ENCODE data around the gene CCDC187. TPM values are rescaled to one million over a fixed set of nuclear protein-coding genes. Genes with fewer than 3 reads are reported as not detected.

The CCDC187 gene
- total and polyA plus RNA-seq, 2 of the 8 experiments (the other 6 are each of a cell fraction or from before 2014, with no cell fraction given) = 0.02 TPM; not detected in 1

GRCh38 chr9:136276716-136277115, 27.2 kb downstream of the CCDC187 start:
- Histone ChIP-seq H3K36me3 (ENCODE audit: control insufficient read depth in 2 of 4, insufficient read depth in 4 of 4, low read length in 3 of 4) (no peaks in the 10 kb centered on the region), H3K9ac (replicated peaks in 1 of 4; ENCODE audit: extremely low read depth in 1 of 4, low read depth in 3 of 4, low read length in 3 of 4) (no peak overlapping the region), H2BK20ac (ENCODE audit: low read length) (no peak overlapping the region), H2BK12ac (ENCODE audit: low read depth, low read length) (no peak overlapping the region), H3K27me3 (replicated peaks in 1 of 4; ENCODE audit: control insufficient read depth in 3 of 4, extremely low read depth in 1 of 4, insufficient read depth in 3 of 4, low read length in 3 of 4) (no peaks in the 10 kb centered on the region), H3K4me1 (replicated peaks in 1 of 4; ENCODE audit: control insufficient read depth in 3 of 4, insufficient read depth in 4 of 4, low read length in 3 of 4) (no peaks in the 10 kb centered on the region; a peak in 1 of 7 replicates), H3K18ac (ENCODE audit: extremely low read depth, low read length) (no peak overlapping the region), H2BK15ac (ENCODE audit: low read length) (no peak overlapping the region), H3K27ac (ENCODE audit: low read depth, low read length) (no peak overlapping the region), H4K20me1 (replicated peaks in 1 of 2; ENCODE audit: control insufficient read depth in 1 of 2, insufficient read depth in 2 of 2, low read length in 2 of 2) (no peaks in the 10 kb centered on the region), H3K4ac (replicated peaks; ENCODE audit: insufficient read length, low read depth, low read length) (no peak overlapping the region), H3K14ac (ENCODE audit: insufficient read length) (no peak overlapping the region), H2BK5ac (ENCODE audit: low read depth, low read length) (no peak overlapping the region), H4K91ac (replicated peaks; ENCODE audit: insufficient read length, low read length) (peak overlapping the region; percentile 42), H4K8ac (ENCODE audit: extremely low read depth, insufficient read depth, low read length) (no peak overlapping the region), H2AK5ac (ENCODE audit: low read depth, low read length) (no peak overlapping the region), H2AFZ (ENCODE audit: low read length) (no peak overlapping the region), H3K23ac (ENCODE audit: insufficient read length) (no peak overlapping the region), H3K9me3 (ENCODE audit: insufficient read depth in 2 of 2, low read depth in 1 of 2, low read length in 1 of 2) (no peaks in the 10 kb centered on the region), H3K4me3 (ENCODE audit: extremely low read depth in 1 of 4, insufficient read depth in 2 of 4, low read depth in 3 of 4, low read length in 4 of 4) (no peak overlapping the region), H3K23me2 (ENCODE audit: low read depth, low read length) (no peaks in the 10 kb centered on the region), H3K4me2 (ENCODE audit: insufficient read depth in 1 of 2, low read depth in 2 of 2, low read length in 2 of 2) (no peak overlapping the region), H3K79me2 (ENCODE audit: control insufficient read depth in 1 of 2, insufficient read depth in 2 of 2, low read length in 2 of 2) (no peaks in the 10 kb centered on the region), H3K79me1 (ENCODE audit: low read depth, low read length) (no peaks in the 10 kb centered on the region), H4K5ac (ENCODE audit: insufficient read length, low read depth, low read length) (no peak overlapping the region), H2BK120ac (replicated peaks; ENCODE audit: low read depth, low read length) (no peak overlapping the region), H3K56ac (replicated peaks; ENCODE audit: insufficient read length, low read depth, low read length) (no peak overlapping the region)
- 83% methylated on average over 11 of the region's 11 CpGs; no CpG with 5 or more reads in 1 of the 2 experiments for WGBS, 2 experiments (ENCODE audit: extremely low coverage in 1 of 2, insufficient coverage in 1 of 2, insufficient read length in 1 of 2, insufficient replicate concordance in 2 of 2, low coverage in 1 of 2, low lambda C conversion rate in 2 of 2, missing lambda C conversion rate in 1 of 2)
- DNase-seq (ENCODE audit: low read depth in 1 of 2, low spot score in 2 of 2) (no peak), FAIRE-seq (no peak)
- CTCF ChIA-PET (ENCODE audit: partially characterized antibody) = interaction anchor here (0.5 to 3.7 kb wide), 10 partner anchors 10 to 1604 kb away, joined by 3 to 10 read pairs (median 5); no protein-coding TSS in a partner anchor
- POLR2A ChIA-PET (ENCODE audit: partially characterized antibody) = interaction anchor here (1.0 kb wide), 1 partner anchor 15 kb away, joined by 3 read pairs; no protein-coding TSS in a partner anchor
- no peak for TF ChIP-seq SAP30 (IDR thresholded peaks at IDR 0.05; ENCODE audit: insufficient read depth, insufficient replicate concordance, low read length)
- no peak for TF ChIP-seq POLR2AphosphoS5 (IDR thresholded peaks at IDR 0.05; ENCODE audit: low read depth, low read length)
- TF ChIP-seq MAX (IDR thresholded peaks at IDR 0.05) = no peak
- TF ChIP-seq ATF3 (IDR thresholded peaks at IDR 0.05; ENCODE audit: insufficient read depth, low read depth, low read length) = no peak
- TF ChIP-seq ATF2 (IDR thresholded peaks at IDR 0.05; ENCODE audit: low read length) = no peak
- no peak for TF ChIP-seq YY1 (IDR thresholded peaks at IDR 0.05; ENCODE audit: low read depth, low read length)
- no peak for TF ChIP-seq KDM5A (IDR thresholded peaks at IDR 0.05; ENCODE audit: low read length)
- no peak for TF ChIP-seq RFX5 (IDR thresholded peaks at IDR 0.05; ENCODE audit: borderline replicate concordance, low read depth, low read length)
- TF ChIP-seq BACH1 (IDR thresholded peaks at IDR 0.05; ENCODE audit: low read length) = no peak
- no peak for TF ChIP-seq POLR2A (IDR thresholded peaks at IDR 0.05; ENCODE audit: control extremely low read depth in 1 of 2, low read depth in 2 of 2, low read length in 2 of 2)
- no peak for TF ChIP-seq GTF2F1 (IDR thresholded peaks at IDR 0.05; ENCODE audit: borderline replicate concordance, low read depth, low read length)
